ENCODE results near the gene FHIT.
"Not testable (repeated sequence)": the region's sequence is repeated elsewhere in the genome, so short reads cannot be mapped to it uniquely, and the experiment has no call there.

The FHIT gene

DNA sequence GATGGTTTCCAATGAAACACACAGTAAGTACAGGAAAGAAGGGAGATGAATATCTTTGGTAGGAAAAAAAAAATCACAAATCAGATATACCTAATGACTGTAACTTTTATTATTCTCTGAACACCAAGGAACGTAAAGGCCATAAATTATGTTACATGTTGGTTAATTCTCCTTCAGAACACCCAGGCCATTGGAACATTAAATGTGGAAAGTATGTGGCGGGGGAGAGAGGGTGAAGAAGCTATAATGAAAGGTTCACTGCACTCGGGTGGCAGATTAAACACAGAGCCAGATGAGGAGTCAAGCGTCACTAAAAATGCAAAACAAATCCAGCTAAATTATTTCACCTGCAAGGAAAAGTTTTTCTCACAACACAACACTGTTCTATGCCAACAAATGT lies 193.8 kb downstream of the FHIT start:
- DNase-seq (ENCODE audit: low read depth) = no peak

DNA sequence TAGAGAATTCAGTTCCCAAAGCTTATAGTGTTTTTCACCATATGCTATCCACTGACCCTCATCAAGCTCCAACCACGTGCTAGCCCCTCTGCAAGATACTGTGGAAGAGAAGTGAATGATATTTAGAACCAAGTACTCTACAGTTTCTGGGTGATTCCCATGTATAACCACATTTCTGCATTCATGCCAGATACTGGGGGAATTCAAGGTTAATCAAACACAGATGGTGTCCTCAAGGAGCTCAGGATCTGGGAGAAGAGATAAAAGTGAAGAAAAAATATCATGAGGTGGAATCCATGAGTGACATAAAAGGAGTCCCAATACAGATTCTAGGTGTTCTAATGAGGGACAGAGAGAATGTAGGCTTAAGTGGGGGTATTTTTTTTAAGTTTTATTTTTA lies 195.8 kb downstream of the FHIT start:
- DNase-seq (ENCODE audit: low read depth) = no peak

DNA sequence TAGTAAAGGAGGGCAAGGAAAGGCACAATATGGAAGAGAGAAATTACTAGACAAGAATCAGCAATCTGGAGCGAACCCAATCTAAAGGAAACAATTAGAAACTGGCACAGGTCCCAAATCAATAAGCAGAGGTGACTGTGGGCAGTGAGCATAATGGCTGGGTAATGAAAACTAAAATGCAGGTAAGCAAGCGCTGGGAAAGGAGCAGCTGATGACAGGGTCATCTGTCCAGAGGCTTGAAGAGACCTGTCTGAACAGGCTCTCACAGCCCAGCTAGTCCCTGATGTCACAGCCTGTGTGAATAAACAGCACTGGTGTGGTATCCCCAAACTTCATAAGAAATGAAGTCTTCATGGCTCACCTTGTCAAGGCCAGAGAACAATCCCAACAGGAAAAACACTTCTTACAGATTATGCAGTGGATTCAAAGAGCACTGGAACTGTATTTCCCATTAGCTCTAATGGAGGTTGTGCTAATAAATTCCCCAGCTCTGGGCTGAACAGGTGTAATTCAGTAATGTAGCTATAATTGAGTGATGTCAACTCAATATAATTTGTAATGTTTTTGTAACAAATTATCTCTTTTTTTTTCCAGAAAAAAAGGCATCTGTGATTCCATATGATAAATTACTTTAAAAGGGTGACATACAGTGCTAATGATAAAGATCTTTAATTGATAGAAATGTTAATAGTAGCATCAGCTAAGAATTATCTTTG lies 197.3 kb downstream of the FHIT start:
- no peak for DNase-seq (ENCODE audit: low read depth)

DNA sequence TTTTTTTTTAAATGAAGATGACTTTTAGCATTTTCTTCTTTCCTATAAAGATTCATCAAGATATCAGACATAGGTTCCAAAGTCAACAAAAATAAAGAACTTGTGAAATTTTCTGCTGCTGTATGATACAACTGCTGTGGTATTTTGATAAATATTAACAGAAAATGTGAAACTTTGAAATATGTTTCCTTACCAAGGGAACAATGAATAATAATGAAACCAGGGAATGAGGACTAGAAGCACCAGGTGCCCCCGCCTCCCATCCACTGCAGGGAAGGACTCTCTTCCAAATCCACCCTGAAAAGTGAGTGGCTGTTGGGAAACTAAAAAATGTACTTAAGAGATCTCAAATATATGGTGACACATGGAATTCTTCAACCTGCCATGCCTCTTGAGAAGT lies 198.4 kb downstream of the FHIT start:
- no peak for DNase-seq (ENCODE audit: low read depth)

DNA sequence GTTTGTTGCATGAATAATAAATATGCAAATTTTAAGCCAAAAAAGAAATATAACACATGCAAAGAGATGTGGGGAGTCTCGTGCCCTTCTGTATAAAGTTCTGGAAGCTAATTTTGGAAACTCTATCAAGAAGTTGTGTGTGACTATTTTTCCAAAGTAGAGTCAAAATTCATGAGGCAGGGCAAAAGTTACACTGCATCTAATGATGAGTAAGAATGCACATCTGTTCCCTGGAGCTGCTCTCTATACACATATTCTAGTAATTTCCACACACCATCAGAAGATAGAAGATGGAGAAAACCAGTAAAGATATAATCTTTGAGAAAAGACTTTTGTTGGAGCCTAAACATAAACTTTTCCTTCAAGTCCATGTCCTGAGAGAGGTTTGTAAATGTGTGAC lies 199.6 kb downstream of the FHIT start:
- DNase-seq (ENCODE audit: low read depth) = no peak

DNA sequence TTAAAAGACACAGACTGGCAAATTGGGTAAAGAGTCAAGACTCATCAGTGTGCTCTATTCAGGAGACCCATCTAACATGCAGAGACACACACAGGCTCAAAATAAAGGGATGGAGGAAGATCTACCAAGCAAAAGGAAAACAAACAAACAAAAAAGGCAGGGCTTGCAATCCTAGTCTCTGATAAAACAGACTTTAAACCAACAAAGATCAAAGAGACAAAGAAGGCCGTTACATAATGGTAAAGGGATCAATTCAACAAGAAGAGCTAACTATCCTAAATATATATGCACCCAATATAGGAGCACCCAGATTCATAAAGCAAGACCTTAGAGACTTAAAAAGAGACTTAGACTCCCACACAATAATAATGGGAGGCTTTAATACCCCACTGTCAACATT lies 206.1 kb downstream of the FHIT start:
- not testable (repeated sequence) for DNase-seq (ENCODE audit: low read depth)

DNA sequence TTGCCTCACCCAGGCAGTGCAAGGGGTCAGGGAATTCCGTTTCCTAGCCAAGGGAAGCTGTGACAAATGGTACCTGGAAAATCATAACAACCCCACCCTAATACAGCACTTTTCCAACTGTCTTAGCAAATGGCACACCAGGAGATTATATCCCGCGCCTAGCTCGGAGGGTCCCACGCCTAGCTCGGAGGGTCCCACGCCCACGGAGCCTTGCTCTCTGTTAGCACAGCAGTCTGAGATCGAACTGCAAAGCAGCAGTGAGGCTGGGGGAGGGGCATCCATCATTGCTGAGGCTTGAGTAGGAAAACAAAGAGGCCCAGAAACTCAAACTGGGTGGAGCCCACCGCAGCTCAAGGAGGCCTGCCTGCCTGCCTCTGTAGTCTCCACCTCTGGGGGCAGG lies 208.1 kb downstream of the FHIT start:
- DNase-seq (ENCODE audit: low read depth) = no peak

DNA sequence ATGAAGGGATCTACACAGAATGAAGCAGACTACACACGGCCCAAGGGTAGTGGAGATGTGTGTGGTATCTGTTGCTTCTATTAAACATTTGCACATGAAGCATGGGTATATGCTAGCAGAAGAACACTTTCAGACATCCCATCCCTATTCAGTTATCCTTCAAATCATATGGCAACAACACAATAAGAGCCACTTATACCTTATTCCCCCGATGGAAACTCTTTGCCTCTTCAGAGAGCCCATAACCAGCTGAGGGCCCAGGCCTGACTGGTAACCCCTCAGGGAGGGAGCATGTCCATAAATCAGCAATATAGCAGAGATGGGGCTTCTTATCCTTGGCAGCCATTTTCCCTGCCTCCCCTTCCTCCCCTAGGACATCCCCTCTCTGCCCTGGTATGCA lies 210.6 kb downstream of the FHIT start:
- DNase-seq (ENCODE audit: low read depth) = no peak

DNA sequence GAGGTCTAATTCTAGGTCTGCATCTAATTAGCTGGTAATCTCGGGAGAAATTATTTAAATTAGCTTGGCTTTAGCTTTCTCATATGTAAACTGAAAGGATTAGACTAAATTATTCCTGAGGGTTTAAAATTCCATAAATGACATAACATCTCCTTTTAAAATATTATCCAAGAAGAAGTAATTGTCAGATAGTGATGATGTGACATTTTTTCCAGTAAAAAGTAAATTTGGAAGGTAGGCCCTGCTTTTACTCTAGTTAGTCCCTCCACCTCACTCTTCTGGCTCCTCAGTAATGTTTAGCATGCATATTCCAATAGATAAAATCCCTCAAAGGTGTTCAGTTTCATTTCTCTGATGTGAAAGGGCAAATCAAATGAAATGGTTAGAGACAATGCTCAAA lies 215.7 kb downstream of the FHIT start:
- DNase-seq (ENCODE audit: low read depth) = no peak

DNA sequence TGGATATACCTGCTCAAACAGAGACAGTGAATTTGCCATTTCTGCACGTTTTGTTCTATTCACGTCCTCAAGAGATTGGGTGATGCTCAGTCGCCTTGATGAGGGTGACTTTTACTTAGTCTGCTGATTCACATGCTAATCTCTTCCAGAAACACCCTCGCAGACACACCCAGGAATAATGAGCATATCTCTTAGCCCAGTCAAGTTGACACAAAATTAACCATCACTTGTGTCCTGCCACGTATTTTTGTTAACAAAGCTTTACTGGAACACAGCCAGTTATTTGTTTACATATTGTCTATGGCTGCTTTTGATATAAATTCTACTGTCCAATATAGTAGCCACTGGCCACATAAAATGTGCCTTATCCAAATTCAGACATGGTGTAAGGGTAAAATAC lies 218.3 kb downstream of the FHIT start:
- DNase-seq (ENCODE audit: low read depth) = no peak

DNA sequence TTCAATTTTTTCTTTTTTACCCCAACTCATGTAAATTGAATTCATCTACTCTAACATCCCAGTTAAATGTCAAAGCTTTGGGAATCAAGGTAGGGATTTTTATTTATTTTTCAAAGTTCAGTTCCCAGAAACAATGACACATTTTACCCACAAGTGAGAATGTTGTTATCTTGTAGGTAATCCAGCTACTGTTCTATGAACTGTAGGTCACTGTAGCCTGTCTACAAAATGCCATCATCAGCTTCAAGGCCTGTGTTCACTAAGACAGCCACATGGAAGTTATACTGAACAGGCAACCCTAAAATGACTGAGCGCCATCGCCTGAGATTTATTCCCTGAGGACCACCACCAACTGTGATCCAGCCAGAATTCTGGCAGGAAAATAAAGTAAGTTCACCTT lies 219.7 kb downstream of the FHIT start:
- no peak for DNase-seq (ENCODE audit: low read depth)

DNA sequence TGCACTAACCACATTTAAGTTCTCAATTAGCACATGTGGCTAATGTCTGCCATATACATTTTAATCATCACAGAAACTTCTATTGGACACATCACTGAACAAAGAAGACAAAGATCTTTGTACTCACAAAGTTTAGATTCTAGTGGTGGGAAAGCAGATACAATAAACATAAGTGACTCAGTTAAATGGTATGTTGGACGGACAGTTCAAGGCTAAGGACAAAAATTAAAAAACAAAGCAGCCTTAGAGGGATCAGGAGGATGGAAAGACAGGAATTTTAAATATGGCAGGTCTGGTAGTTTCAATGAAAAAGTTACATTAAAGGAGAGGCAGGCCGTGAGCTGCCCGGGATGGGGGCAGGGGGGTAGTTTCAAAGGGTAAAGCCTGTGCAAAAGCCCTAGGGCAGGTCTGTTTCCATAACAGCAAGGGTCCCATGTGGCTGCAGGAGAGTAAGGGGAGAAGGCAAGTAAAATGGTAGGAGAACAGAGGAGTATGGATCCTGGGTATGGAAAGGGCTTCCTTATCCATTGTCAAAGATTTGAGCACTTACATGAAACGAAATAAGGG lies 220.7 kb downstream of the FHIT start:
- no peak for DNase-seq (ENCODE audit: low read depth)

DNA sequence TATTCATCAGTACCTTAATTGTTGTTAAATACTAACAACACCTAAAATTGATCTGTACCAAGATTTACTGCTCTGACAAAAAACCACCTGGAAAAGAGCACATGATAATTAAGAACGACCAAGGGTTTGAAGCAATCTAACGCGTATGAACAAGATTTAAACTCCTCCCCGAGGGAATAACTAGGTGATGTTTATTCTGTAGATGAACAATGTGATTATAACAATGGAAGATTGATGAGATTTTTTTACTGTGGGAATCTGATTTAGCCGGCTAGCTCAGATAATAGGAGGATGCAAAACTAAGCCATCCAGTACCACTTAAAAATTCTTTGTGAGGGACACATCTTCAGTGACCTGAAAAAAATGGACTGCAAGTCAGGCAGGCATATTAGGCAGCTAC lies 222.1 kb downstream of the FHIT start:
- no peak for DNase-seq (ENCODE audit: low read depth)

DNA sequence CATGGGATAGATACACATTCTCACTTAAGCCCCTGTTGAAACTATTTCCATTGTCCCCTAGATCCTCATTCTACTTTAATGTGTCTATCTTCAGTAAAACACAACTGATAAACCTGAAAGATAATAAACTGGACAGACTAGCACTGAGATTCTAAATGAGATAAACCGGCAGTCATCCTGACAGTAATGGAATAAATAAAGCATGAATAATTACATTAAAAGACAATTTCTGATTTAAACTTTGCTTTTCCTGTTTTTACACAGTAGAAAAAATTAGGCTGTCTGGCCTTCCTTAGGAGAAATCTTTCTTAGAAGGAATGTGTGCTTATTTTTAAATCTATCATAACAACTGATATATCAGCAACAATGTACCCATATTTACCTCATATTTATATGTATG lies 232.4 kb downstream of the FHIT start:
- DNase-seq (ENCODE audit: low read depth) = no peak

DNA sequence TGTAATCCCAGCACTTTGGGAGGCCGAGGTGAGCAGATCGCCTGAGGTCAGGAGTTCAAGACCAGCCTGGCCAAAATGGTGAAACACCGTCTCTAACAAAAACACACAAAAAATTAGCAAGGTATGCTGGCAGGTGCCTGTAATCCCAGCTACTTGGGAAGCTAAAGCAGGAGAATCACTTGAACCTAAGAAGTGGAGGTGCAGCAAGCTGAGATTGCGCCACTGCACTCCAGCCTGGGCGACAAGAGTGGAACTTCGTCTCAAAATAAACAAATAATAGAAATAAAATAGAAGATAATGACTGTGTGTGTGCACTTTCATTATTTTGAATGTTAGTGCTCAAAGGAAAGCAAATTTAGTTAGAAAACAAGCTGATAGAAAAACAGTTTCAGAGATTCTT lies 234.2 kb downstream of the FHIT start:
- DNase-seq (ENCODE audit: low read depth) = not testable (repeated sequence)

DNA sequence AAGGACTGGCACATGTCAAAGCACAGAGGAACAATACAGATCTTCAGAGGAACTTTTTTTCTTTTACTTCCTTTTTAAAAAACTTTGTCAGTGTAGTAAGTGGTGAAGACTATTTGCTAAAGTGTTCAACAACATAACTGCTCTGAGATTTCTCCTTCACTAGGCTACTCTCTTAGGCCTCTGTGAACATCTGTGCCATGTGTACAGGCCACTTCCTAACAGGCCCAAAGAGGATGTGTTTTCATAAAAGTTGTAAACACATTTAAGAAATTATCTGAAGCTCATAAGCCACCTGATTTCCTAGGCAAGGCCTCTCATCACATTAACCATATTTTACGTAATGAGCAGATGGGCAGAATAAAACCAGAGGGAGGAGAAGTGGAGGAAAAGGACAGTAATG lies 235.4 kb downstream of the FHIT start:
- no peak for DNase-seq (ENCODE audit: low read depth)

DNA sequence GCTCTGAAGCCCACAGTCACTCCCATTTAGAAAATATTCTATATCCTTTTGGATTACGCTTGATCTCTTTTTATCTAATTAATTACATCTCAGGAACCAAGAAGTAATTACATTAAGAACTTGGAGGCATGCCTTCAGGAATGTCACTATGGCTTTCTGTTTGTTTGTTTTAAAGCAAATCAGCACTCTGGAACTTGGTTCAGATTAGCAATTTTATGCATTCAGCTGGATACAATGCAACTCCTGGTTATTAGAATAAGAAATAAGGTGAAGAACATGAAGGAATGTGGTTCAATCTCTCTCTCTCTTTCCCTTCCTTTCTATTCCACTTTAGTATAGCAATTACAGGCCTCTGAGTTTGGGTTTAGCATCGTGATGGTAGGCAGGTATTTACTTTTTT lies 235.8 kb downstream of the FHIT start:
- no peak for DNase-seq (ENCODE audit: low read depth)

DNA sequence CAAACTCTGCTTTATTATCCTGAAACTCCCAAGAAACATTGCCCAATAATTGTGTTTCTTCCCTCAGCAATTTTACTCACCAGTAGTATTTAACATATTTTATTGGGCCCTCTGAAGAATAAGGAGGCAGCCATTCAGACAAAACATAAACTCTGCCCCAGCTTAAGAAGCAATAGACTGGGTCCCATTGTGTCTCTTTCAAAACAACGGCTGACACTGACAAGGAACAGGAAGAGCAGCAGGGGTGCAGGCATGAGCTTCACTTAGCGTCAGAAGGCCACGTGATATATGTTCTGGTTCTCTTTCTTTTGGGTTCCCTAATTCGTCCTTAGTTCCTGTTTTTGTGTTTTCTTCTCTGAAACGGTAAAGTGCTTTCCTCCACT lies 242.3 kb downstream of the FHIT start:
- no peak for DNase-seq (ENCODE audit: low read depth)

DNA sequence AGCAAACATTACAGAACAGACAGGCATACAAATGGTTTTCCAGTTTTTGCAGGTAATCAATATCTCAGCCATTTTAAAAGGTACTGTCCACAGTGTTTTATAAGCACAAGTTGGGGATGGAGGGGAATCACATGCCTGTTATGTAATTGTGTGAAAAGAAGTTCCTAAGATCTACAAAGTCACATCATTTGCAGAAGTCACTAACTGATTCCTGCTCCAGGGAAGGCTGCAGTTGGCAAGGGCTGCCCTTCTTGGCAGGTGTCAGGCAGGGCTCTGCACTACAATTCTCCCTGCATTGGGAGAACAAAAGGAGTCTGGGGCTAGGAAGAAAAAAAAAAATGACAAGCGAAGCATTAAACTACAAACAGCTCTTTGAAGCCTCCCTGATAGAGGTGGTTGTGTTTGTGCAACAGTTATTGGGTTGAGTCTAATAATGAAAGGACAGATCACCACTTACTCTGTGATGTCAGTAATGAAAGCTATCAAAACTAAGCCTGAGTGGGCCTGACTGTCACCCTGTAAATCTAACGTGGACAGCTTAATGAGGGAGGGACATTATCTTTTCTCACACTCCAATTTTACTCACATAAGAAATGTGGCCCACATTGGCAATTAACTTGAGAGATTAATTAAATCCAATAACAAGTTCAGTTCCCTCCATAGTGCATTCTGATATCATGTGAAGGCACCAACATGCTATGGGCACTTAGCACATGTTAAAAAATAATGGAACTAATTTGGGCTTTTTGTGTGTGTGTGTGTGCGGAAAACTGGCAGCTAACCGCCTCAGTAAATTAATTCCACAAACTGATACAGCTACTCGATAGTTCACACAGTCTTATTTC lies 242.9 kb downstream of the FHIT start:
- no peak for DNase-seq (ENCODE audit: low read depth)

DNA sequence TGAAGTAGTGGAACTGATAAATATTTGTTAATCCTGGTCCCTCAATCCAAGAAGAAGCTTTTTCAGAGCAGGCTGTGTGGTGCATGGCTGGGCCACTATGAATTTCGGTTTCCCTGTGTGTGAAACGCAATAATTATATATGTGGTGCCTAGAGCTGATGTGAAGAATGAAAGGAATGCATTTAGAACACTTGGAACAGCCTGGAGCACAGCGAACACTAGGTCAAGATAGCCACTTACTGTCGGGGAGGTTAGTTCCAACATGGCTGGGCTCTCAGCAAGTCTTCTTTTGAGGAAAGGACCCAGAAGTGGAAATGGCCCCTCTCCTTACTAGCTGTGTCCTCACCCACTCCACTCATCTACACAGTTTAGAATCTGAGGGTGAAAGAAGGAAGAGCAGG lies 245.7 kb downstream of the FHIT start:
- no peak for DNase-seq (ENCODE audit: low read depth)

DNA sequence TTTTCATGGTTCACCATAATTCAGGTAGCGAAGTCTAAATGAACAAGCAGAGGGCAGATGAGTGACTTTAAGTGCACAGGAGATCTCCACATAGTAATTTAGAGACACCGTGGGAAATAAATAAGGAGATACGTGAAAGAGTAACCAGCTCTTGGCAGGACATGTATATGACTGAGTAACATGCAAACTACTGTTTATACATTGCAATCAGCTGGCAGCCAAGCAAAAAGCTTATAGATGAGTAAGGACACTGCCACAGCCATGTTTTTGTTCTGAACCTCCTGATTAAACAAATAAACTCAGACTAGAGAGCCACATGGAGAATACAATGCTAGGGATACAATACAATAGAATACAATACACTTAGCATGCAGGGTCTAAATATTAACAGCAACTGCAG lies 252.4 kb downstream of the FHIT start:
- DNase-seq (ENCODE audit: low read depth) = no peak

DNA sequence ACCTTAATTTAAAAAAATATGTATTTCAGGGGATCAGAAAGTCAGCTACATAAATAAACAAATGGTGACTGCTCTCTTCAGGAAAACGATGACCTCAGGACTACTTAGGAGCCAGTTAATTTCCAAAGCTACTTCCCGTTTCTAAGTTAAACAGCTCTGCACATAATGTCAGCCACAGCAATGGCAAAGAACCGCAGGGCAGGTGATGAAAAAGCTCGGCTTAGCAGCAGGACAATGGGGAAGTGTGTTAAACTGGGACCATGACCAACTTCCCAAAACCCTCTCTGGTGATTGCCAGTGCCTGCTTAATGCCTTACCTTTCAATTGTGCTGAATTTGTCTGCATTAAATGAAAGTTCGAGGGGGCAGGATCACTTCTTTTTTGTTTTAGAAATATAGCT lies 258.9 kb downstream of the FHIT start:
- DNase-seq (ENCODE audit: low read depth) = no peak

DNA sequence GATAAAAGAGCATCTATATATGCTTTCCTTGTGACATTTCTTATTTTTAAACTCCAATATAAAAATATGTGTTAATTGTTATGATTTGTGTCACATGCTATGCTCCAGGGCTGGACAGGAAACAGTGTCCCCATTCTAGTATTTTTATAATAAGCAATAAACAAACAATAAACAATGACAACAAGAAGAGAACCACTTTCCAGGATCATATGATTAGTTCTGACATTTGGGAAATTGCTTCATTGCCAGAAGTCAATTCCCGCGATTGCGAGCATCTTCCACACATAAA lies 260.9 kb downstream of the FHIT start:
- DNase-seq (ENCODE audit: low read depth) = no peak

All from HS-27A (cell line).